WTC11 (cell line): ENCODE measurements around the gene PROSER2. TPM values are rescaled to one million over a fixed set of nuclear protein-coding genes. Genes with fewer than 3 reads are reported as not detected.

ENCODE experiments used
- ATAC-seq: fragments of 200-7000 bp; cut with Tn5 transposase; 2 replicates; pipeline ENCODE4 v1.10.0; 2021; ENCODE audit warnings: mild to moderate bottlenecking, moderate library complexity
- CTCF ChIA-PET: fragments of 300-600 bp; sonication (Branson Sonifier 250); formaldehyde crosslinking; loops from one replicate; lab custom pipeline; 2021; ENCODE audit warnings: antibody characterized with exemption; lab: Charles Lee
- POLR2A ChIA-PET: fragments of 350-600 bp; sonication (Branson Sonifier 250); formaldehyde crosslinking; loops from one replicate; lab custom pipeline; 2021; ENCODE audit warnings: antibody characterized with exemption; lab: Charles Lee
- DNase-seq: peaks from one replicate; pipeline ENCODE4 v3.0.0; 2021; ENCODE audit warnings: low spot score
- H3K27ac Mint-ChIP-seq: 2 replicates; pipeline ENCODE4 v1.8.0; 2021; ENCODE audit warnings: mixed read lengths
- H3K27me3 Mint-ChIP-seq: 2 replicates; pipeline ENCODE4 v1.8.0; 2021; ENCODE audit warnings: low read depth, mild to moderate bottlenecking, moderate library complexity, mixed read lengths
- H3K36me3 Mint-ChIP-seq: 2 replicates; pipeline ENCODE4 v1.8.0; 2021; ENCODE audit warnings: mixed read lengths
- H3K4me1 Mint-ChIP-seq: 2 replicates; pipeline ENCODE4 v1.8.0; 2022; ENCODE audit warnings: mixed read lengths
- H3K4me3 Mint-ChIP-seq: 2 replicates; pipeline ENCODE4 v1.8.0; 2021; ENCODE audit warnings: mild to moderate bottlenecking, moderate library complexity, mixed read lengths
- H3K9me3 Mint-ChIP-seq: 2 replicates; pipeline ENCODE4 v1.8.0; 2021; ENCODE audit warnings: mixed read lengths
- ATF1 ChIP-seq: sonication (generic); formaldehyde crosslinking; IDR thresholded peaks from 2 replicates; pipeline ENCODE4 v1.8.1; 2023; ENCODE audit warnings: mild to moderate bottlenecking, moderate library complexity, missing genetic modification reagents
- ATF2 ChIP-seq: sonication (generic); formaldehyde crosslinking; IDR thresholded peaks from 2 replicates; pipeline ENCODE4 v1.8.1; 2022; ENCODE audit warnings: low read depth, missing genetic modification reagents, borderline replicate concordance
- CDX4 ChIP-seq: fragments of 250-450 bp; sonication (Bioruptor Pico); IDR thresholded peaks from 2 replicates; pipeline ENCODE4 v1.9.0; 2021; ENCODE audit warnings: moderate library complexity, mild to moderate bottlenecking, inconsistent platforms, borderline replicate concordance
- E2F1 ChIP-seq: sonication (generic); formaldehyde crosslinking; IDR thresholded peaks from 2 replicates; pipeline ENCODE4 v1.8.0; 2022; ENCODE audit warnings: mild to moderate bottlenecking, missing genetic modification reagents
- E2F5 ChIP-seq: sonication (generic); formaldehyde crosslinking; IDR thresholded peaks from 2 replicates; pipeline ENCODE4 v1.8.1; 2022; ENCODE audit warnings: mild to moderate bottlenecking, moderate library complexity, missing genetic modification reagents
- EMX1 ChIP-seq: fragments of 250-450 bp; sonication (Bioruptor Pico); IDR thresholded peaks from 2 replicates; pipeline ENCODE4 v1.8.0; 2021; ENCODE audit warnings: mild to moderate bottlenecking
- ETV6 ChIP-seq: sonication (generic); formaldehyde crosslinking; IDR thresholded peaks from 2 replicates; pipeline ENCODE4 v1.8.1; 2022; ENCODE audit warnings: mild to moderate bottlenecking, missing genetic modification reagents
- FOXK1 ChIP-seq: sonication (generic); formaldehyde crosslinking; IDR thresholded peaks from 2 replicates; pipeline ENCODE4 v1.8.0; 2022; ENCODE audit warnings: mild to moderate bottlenecking, moderate library complexity, missing genetic modification reagents
- FOXP1 ChIP-seq: sonication (generic); formaldehyde crosslinking; IDR thresholded peaks from 2 replicates; pipeline ENCODE4 v1.8.0; 2022; ENCODE audit warnings: missing genetic modification reagents, mild to moderate bottlenecking, moderate library complexity, borderline replicate concordance
- GRHL2 ChIP-seq: fragments of 250-450 bp; sonication (Bioruptor Pico); IDR thresholded peaks from 2 replicates; pipeline ENCODE4 v1.8.0; 2022; ENCODE audit warnings: mild to moderate bottlenecking, moderate library complexity; ENCODE audit not compliant: insufficient replicate concordance, severe bottlenecking
- JUN ChIP-seq: sonication (generic); formaldehyde crosslinking; IDR thresholded peaks from 2 replicates; pipeline ENCODE4 v1.8.0; 2023; ENCODE audit warnings: mild to moderate bottlenecking, missing genetic modification reagents
- KAT7 ChIP-seq: sonication (generic); formaldehyde crosslinking; IDR thresholded peaks from 2 replicates; pipeline ENCODE4 v1.8.1; 2023; ENCODE audit warnings: missing genetic modification reagents, mild to moderate bottlenecking, borderline replicate concordance
- NFATC4 ChIP-seq: fragments of 250-450 bp; sonication (Bioruptor Pico); IDR thresholded peaks from 2 replicates; pipeline ENCODE4 v1.9.0; 2021; ENCODE audit warnings: mild to moderate bottlenecking
- NFYB ChIP-seq: sonication (generic); formaldehyde crosslinking; conservative IDR thresholded peaks from 2 replicates; pipeline ENCODE4 v1.8.0; 2022; ENCODE audit warnings: low read depth, missing genetic modification reagents
- NR1H2 ChIP-seq: sonication (generic); formaldehyde crosslinking; IDR thresholded peaks from 2 replicates; pipeline ENCODE4 v1.9.0; 2021; ENCODE audit warnings: mild to moderate bottlenecking, moderate library complexity, missing genetic modification reagents
- NR2C2 ChIP-seq: sonication (generic); formaldehyde crosslinking; IDR thresholded peaks from 2 replicates; pipeline ENCODE4 v1.8.0; 2022; ENCODE audit warnings: mild to moderate bottlenecking, missing genetic modification reagents
- OVOL2 ChIP-seq: fragments of 250-450 bp; sonication (Bioruptor Pico); IDR thresholded peaks from 2 replicates; pipeline ENCODE4 v1.9.0; 2021; ENCODE audit warnings: mild to moderate bottlenecking, borderline replicate concordance
- RORB ChIP-seq: fragments of 250-450 bp; sonication (Bioruptor Pico); IDR thresholded peaks from 2 replicates; pipeline ENCODE4 v1.9.0; 2021; ENCODE audit warnings: mild to moderate bottlenecking
- SOX15 ChIP-seq: fragments of 250-450 bp; sonication (Bioruptor Pico); IDR thresholded peaks from 2 replicates; pipeline ENCODE4 v1.9.0; 2021; ENCODE audit warnings: mild to moderate bottlenecking
- ZNF121 ChIP-seq: sonication (generic); formaldehyde crosslinking; IDR thresholded peaks from 2 replicates; pipeline ENCODE4 v1.8.0; 2023; ENCODE audit warnings: missing genetic modification reagents
- ZNF232 ChIP-seq: sonication (generic); formaldehyde crosslinking; IDR thresholded peaks from 2 replicates; pipeline ENCODE4 v1.8.0; 2022; ENCODE audit warnings: mild to moderate bottlenecking, missing genetic modification reagents
- ZNF317 ChIP-seq: sonication (generic); formaldehyde crosslinking; IDR thresholded peaks from 2 replicates; pipeline ENCODE4 v1.8.1; 2023; ENCODE audit warnings: low read depth, mild to moderate bottlenecking, moderate library complexity, missing genetic modification reagents, borderline replicate concordance
- ZNF396 ChIP-seq: fragments of 250-450 bp; sonication (Bioruptor Pico); IDR thresholded peaks from 2 replicates; pipeline ENCODE4 v1.8.0; 2021; ENCODE audit warnings: mild to moderate bottlenecking, moderate library complexity, borderline replicate concordance
- ZNF416 ChIP-seq: fragments of 250-450 bp; sonication (Bioruptor Pico); IDR thresholded peaks from 2 replicates; pipeline ENCODE4 v1.9.0; 2021; ENCODE audit warnings: mild to moderate bottlenecking, inconsistent platforms
- ZNF423 ChIP-seq: fragments of 250-450 bp; sonication (Bioruptor Pico); IDR thresholded peaks from 2 replicates; pipeline ENCODE4 v2.1.2; 2022; ENCODE audit warnings: mild to moderate bottlenecking, moderate library complexity
- total RNA-seq: library from RNA; stranded (reverse); gene quantifications from 3 replicates; pipeline ENCODE4 v1.2.3, GENCODE V29; 2021
- TF ChIP-seq, protein P1 (sequence below): sonication (generic); formaldehyde crosslinking; IDR thresholded peaks from 2 replicates; pipeline ENCODE4 v1.8.1; 2023; ENCODE audit warnings: mild to moderate bottlenecking, moderate library complexity, missing genetic modification reagents
- TF ChIP-seq, protein P2 (sequence below): sonication (generic); formaldehyde crosslinking; IDR thresholded peaks from 2 replicates; pipeline ENCODE4 v1.8.1; 2022; ENCODE audit warnings: missing genetic modification reagents, borderline replicate concordance

The PROSER2 gene
- total RNA-seq, 1 experiment from 2014 or later: 8.5 TPM

DNA sequence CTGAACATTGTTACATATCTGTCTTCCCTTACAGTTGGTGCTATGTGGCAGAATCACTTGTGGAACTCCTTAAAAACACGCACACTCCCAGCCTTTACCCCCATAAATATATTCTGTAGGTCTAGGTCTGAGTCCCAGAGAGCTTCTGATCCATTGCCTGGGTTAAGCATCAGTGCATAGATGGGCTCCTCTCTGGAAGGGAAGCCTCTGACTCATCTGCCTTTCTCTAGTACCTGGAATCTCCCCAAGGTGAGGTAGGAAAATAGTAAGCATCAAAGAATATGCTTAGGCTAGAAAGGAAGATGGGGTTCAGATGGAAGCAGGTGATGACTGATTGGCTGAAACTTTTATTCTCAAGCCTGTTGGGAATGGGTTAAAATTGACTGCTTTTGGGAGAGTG lies 26.1 kb downstream of the PROSER2 start (continued):
- TF ChIP-seq E2F5 (CRISPR knock-in tag) (no peak), ATF1 (CRISPR knock-in tag) (no peak), EMX1 (CRISPR knock-in tag) (no peak), ATF2 (no peak), KAT7 (CRISPR knock-in tag) (no peak)

GRCh38 chr10:11849911-11850310 lies 26.8 kb downstream of the PROSER2 start:
- H3K27ac Mint-ChIP-seq: no peak overlapping the region
- TF ChIP-seq E2F1 (CRISPR knock-in tag): no peak
- TF ChIP-seq, protein P1, sequence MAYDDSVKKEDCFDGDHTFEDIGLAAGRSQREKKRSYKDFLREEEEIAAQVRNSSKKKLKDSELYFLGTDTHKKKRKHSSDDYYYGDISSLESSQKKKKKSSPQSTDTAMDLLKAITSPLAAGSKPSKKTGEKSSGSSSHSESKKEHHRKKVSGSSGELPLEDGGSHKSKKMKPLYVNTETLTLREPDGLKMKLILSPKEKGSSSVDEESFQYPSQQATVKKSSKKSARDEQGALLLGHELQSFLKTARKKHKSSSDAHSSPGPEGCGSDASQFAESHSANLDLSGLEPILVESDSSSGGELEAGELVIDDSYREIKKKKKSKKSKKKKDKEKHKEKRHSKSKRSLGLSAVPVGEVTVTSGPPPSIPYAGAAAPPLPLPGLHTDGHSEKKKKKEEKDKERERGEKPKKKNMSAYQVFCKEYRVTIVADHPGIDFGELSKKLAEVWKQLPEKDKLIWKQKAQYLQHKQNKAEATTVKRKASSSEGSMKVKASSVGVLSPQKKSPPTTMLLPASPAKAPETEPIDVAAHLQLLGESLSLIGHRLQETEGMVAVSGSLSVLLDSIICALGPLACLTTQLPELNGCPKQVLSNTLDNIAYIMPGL (CRISPR knock-in tag): no peak
- no peak for TF ChIP-seq RORB (CRISPR knock-in tag)
- TF ChIP-seq NFATC4 (CRISPR knock-in tag): no peak
- no peak for TF ChIP-seq NR2C2 (CRISPR knock-in tag)
- no peaks in the 10 kb centered on the region for H3K4me1 Mint-ChIP-seq
- no peaks in the 10 kb centered on the region for H3K9me3 Mint-ChIP-seq
- ATAC-seq (no peak), DNase-seq (no peak)
- H3K36me3 Mint-ChIP-seq: peaks cover 9% of the 10 kb centered on the region
- H3K27me3 Mint-ChIP-seq: no peaks in the 10 kb centered on the region
- ChIA-PET CTCF (interaction anchor here (1.2 kb wide), 1 partner anchor 137 kb away, joined by 4 read pairs; no protein-coding TSS in a partner anchor), POLR2A (no interaction called here)
- no peak overlapping the region for H3K4me3 Mint-ChIP-seq

DNA sequence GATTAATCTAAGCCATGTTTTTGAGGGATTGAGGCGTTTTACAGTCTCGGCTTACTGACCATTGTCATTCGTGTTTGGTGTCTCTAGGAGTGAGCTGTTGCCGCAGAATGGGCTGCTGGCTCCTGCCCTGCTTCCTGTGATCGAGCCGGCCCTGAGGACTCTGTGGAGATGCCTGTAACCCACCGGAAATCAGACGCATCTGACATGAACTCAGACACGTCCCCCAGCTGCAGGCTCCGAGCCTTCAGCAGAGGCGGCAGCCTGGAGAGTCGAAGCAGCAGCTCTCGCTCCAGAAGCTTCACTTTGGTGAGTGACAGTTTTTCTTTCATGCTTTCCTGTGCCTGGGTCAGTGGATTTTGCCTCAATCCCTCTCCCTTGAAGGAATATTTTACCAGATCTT lies 28.8 kb downstream of the PROSER2 start:
- Mint-ChIP-seq H3K27ac (no peak overlapping the region; the same call in 1 of the 2 replicates), H3K4me3 (no peak overlapping the region), H3K4me1 (no peaks in the 10 kb centered on the region), H3K27me3 (no peaks in the 10 kb centered on the region), H3K9me3 (no peaks in the 10 kb centered on the region), H3K36me3 (peaks cover 9% of the 10 kb centered on the region)
- DNase-seq (no peak), ATAC-seq (no peak)
- CTCF ChIA-PET: interaction anchor here (1.6 kb wide), 1 partner anchor 15 kb away, joined by 3 read pairs; no protein-coding TSS in a partner anchor
- TF ChIP-seq FOXK1 (CRISPR knock-in tag) (no peak), ZNF232 (CRISPR knock-in tag) (no peak), NR1H2 (no peak), ZNF396 (CRISPR knock-in tag) (no peak), CDX4 (CRISPR knock-in tag) (no peak), ETV6 (CRISPR knock-in tag) (no peak), ZNF423 (CRISPR knock-in tag) (no peak), JUN (no peak), ZNF121 (CRISPR knock-in tag) (no peak), OVOL2 (CRISPR knock-in tag) (no peak), SOX15 (CRISPR knock-in tag) (no peak), FOXP1 (no peak), NFYB (CRISPR knock-in tag) (no peak), ZNF416 (CRISPR knock-in tag) (no peak), ZNF317 (no peak), E2F5 (CRISPR knock-in tag) (no peak), GRHL2 (CRISPR knock-in tag) (no peak)
- TF ChIP-seq, protein P2, sequence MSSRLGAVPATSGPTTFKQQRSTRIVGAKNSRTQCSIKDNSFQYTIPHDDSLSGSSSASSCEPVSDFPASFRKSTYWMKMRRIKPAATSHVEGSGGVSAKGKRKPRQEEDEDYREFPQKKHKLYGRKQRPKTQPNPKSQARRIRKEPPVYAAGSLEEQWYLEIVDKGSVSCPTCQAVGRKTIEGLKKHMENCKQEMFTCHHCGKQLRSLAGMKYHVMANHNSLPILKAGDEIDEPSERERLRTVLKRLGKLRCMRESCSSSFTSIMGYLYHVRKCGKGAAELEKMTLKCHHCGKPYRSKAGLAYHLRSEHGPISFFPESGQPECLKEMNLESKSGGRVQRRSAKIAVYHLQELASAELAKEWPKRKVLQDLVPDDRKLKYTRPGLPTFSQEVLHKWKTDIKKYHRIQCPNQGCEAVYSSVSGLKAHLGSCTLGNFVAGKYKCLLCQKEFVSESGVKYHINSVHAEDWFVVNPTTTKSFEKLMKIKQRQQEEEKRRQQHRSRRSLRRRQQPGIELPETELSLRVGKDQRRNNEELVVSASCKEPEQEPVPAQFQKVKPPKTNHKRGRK: no peak
- POLR2A ChIA-PET: no interaction called here
